GM06990 (cell line): ENCODE measurements around the gene INSYN1.

Experiments
- DNase-seq: peaks from one replicate; pipeline ENCODE4 v3.0.0-alpha.2; 2011; ENCODE audit not compliant: insufficient read length; ENCODE audit errors: extremely low read depth
- H3K27me3 ChIP-seq: replicated peaks from 2 replicates; pipeline ENCODE4 v1.6.0; 2011; ENCODE audit warnings: low read length; ENCODE audit not compliant: control insufficient read depth, insufficient read depth
- H3K36me3 ChIP-seq: 2 replicates; pipeline ENCODE4 v1.5.1; 2011; ENCODE audit warnings: low read length; ENCODE audit not compliant: control insufficient read depth, insufficient read depth
- H3K4me3 ChIP-seq: replicated peaks from 2 replicates; pipeline ENCODE4 v1.5.1; 2011; ENCODE audit warnings: low read depth, mild to moderate bottlenecking, control low read depth, low read length
- CTCF ChIP-seq: IDR thresholded peaks from 2 replicates; pipeline ENCODE4 v1.5.1; 2011; ENCODE audit warnings: low read length, control low read depth, mild to moderate bottlenecking, inconsistent platforms; ENCODE audit not compliant: insufficient read depth, poor library complexity, severe bottlenecking

The INSYN1 gene

GRCh38 chr15:73745073-73745472 lies 8.1 kb downstream of the INSYN1 start:
- no peak for TF ChIP-seq CTCF
- H3K27me3 ChIP-seq, result no peaks in the 10 kb centered on the region; the same call in none of the 2 replicates
- no peak for DNase-seq
- no peak overlapping the region for H3K4me3 ChIP-seq
- H3K36me3 ChIP-seq, result no peaks in the 10 kb centered on the region

GRCh38 chr15:73744293-73744692 lies 8.9 kb downstream of the INSYN1 start:
- TF ChIP-seq CTCF, result no peak
- no peaks in the 10 kb centered on the region; the same call in none of the 2 replicates for H3K27me3 ChIP-seq
- no peak for DNase-seq
- no peak overlapping the region for H3K4me3 ChIP-seq
- H3K36me3 ChIP-seq, result no peaks in the 10 kb centered on the region

- DNase-seq, result no peak
- no peak for TF ChIP-seq CTCF
- Histone ChIP-seq H3K4me3 (no peak overlapping the region), H3K36me3 (no peaks in the 10 kb centered on the region), H3K27me3 (peaks cover 1% of the 10 kb centered on the region)
Observed at GRCh38 chr15:73741321-73741836, 11.8 kb downstream of the INSYN1 start.

GRCh38 chr15:73740152-73741048 lies 12.8 kb downstream of the INSYN1 start:
- Histone ChIP-seq H3K36me3 (no peaks in the 10 kb centered on the region), H3K4me3 (no peak overlapping the region), H3K27me3 (peaks cover 1% of the 10 kb centered on the region)
- DNase-seq, result no peak
- no peak for TF ChIP-seq CTCF

- peaks cover 1% of the 10 kb centered on the region for H3K27me3 ChIP-seq
- DNase-seq, result no peak
- no peak for TF ChIP-seq CTCF
- H3K36me3 ChIP-seq, result no peaks in the 10 kb centered on the region
- H3K4me3 ChIP-seq, result no peak overlapping the region
Observed at GRCh38 chr15:73737535-73737934, 15.6 kb downstream of the INSYN1 start.
